ENCODE measurements around the gene MXD4.

DNA sequence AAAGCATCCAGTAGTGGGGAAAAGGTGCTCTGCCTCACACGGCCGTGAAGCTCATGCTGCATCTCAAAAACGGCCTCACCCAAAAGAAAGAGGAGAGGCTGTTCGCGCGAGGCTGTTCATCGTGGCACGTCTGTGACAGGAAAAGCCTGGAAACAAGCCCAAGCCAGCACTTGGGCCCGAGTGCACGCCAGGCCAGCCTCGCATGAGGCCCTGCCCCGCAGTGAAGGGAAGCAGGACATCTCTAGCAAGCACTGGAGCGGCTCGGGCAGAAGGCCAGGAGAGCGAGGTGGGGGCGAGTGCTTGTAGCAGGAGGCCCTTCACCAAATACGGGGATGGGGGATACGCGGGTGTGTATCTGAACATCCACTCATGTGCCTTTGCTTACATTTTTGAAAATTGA, 39.9 kb upstream of the MXD4 start:
- TF ChIP-seq, protein P1, sequence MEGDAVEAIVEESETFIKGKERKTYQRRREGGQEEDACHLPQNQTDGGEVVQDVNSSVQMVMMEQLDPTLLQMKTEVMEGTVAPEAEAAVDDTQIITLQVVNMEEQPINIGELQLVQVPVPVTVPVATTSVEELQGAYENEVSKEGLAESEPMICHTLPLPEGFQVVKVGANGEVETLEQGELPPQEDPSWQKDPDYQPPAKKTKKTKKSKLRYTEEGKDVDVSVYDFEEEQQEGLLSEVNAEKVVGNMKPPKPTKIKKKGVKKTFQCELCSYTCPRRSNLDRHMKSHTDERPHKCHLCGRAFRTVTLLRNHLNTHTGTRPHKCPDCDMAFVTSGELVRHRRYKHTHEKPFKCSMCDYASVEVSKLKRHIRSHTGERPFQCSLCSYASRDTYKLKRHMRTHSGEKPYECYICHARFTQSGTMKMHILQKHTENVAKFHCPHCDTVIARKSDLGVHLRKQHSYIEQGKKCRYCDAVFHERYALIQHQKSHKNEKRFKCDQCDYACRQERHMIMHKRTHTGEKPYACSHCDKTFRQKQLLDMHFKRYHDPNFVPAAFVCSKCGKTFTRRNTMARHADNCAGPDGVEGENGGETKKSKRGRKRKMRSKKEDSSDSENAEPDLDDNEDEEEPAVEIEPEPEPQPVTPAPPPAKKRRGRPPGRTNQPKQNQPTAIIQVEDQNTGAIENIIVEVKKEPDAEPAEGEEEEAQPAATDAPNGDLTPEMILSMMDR (IDR thresholded peaks at IDR 0.05) = no peak
- TF ChIP-seq EZH2 (IDR thresholded peaks at IDR 0.05; ENCODE audit: borderline replicate concordance, insufficient read depth, low read depth, low read length, poor library complexity, severe bottlenecking) = no peak

All from B cell (primary cell).